GF-D8 (cell line): ENCODE results near the gene MRPS24.
"Not testable (repeated sequence)": the region's sequence is repeated elsewhere in the genome, so short reads cannot be mapped to it uniquely, and the experiment has no call there.

ENCODE experiments used
- DNase-seq: peaks from one replicate; lab custom pipeline; 2025; lab: John Stamatoyannopoulos, UW

Gene MRPS24

DNA sequence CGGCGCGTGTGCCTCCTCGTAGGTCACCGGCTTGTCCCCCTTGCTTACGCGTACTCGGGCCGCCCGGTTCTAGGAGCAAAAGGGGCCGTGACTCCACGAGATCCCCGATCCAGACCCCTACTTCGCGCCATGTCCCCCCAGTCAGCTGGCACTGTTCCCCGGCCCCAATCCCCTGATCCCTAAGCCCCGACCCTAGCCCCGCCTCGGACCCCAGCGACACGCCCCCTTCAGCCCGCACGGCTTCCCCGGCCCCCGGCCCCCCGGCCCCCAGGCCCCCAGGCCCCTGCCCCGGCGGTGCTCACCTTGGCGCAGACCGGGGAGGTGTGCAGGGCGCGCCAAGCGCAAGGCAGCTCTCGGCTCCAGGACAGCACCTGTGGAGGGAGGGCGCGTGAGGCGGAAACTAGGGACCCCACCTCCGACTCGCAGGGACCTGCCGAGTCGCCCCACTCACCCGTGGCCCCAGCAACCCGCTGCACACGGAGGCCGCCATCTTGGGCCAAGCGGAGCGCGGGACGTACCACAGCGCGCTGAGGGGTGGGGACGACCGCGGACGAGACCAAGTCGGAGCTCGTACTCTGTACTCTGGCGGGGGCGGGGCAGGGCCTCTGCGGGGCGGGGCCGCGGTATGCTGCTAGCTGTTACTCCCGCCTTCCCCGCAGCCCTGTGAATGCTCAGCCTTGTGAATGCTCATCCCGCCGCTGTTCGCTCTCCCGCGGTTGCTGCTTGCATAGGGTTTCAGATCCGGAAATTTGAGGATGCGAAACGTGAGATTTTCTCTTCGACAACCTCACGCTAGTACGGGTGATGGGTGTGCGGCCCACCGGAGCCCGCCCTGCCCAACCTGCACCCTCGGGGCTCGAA is at the start of gene MRPS24:
MRPS24 (minus strand) TSS at position 512 of the 861 bp plus-strand sequence; CDS start at position 490, 22 bp downstream.
- peak; percentile 91 for DNase-seq

DNA sequence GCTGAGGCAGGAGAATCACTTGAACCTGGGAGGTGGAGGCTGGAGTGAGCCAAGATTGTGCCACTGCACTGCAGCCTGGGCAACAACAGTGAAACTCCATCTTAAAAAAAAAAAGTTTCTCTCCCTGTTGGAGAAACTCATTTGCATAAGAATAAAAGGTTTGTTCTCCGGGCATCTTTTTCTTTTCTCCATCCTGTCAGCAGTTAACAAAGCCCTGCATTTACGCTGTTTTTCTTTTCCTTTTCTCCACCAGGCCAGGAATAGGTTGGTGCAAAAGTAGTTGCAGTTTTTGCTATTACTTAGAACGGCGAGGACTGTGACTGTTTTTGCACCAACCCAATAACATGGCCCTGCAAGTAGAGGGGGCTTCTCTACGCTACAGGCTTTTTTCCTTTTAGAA is 46.6 kb upstream of the MRPS24 start:
- no peak for DNase-seq

DNA sequence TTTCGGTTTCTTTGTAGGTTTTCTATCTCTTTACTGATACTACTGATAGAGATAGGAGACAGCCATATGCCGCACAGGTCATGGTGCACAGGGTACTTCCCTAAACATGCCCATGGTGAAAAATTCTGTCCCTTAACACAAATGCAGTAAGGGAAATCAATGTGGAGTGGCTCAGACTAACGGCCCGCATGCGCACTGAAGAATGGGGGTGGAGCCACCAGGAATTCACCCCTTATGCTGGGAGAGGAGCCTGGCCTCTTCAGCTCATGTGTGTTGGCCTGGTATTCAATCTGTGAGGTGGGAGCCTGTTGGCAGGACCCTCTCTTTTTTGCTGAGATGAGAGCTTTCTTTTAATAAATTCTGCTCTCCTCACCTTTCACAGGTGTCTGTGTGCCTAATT is 45.5 kb upstream of the MRPS24 start:
- no peak for DNase-seq

DNA sequence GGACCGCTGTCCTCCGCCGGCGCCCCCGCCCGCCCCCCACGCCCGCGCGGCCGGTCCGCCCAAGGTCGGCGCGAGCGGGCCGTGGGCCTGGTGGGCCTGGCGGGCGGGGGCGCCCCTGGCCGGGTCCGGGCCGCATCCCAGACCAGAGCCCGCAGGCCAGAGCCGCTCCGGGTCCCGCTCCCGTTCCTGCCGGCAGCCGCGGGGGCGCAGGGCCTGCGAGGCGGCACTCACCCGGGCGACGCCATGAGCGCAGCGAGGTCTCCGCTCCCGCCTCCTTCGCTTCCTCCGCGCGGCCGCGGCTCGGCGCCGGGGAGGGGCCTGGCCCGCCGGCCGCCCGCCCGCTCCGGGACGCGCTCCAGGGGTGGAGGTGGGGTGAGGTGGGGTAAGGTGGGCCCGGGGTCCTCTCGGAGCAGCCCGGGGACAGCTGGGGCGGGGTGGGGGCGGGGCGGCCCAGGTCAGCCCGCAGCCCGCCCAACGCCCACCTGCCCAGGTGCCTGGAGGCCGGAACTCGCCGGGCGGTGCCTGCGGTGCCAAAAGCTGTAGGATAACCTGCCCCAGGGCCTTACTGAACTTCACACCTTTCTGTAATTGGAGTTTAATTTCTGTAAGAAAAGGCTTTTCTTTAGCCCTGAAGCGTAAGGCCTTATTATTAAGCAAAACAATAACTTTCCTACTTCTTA is 37.2 kb upstream of the MRPS24 start, which contains the start of gene URGCP:
URGCP (minus strand) TSS at position 266 of the 680 bp plus-strand sequence; CDS start at position 245, 21 bp downstream.
- DNase-seq, result no peak

DNA sequence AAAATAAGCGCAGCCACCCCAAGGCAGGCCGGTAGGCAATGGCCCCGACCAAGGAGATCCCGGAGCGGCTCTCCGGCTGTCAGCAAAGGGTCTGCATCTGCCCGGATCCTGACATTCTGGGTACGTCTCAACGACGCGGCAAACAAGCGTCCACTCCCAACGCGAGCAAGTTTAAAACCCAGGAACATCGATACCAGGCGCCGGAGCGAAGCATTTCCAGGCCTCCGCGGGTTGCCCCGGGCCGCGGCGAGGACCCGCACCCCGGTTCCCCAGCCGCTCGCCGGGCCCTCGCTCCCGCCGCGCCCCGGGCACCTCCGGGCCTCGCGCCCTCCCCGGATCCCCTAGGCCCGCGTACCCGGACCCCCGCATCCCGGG is 36.6 kb upstream of the MRPS24 start:
- DNase-seq, result no peak

DNA sequence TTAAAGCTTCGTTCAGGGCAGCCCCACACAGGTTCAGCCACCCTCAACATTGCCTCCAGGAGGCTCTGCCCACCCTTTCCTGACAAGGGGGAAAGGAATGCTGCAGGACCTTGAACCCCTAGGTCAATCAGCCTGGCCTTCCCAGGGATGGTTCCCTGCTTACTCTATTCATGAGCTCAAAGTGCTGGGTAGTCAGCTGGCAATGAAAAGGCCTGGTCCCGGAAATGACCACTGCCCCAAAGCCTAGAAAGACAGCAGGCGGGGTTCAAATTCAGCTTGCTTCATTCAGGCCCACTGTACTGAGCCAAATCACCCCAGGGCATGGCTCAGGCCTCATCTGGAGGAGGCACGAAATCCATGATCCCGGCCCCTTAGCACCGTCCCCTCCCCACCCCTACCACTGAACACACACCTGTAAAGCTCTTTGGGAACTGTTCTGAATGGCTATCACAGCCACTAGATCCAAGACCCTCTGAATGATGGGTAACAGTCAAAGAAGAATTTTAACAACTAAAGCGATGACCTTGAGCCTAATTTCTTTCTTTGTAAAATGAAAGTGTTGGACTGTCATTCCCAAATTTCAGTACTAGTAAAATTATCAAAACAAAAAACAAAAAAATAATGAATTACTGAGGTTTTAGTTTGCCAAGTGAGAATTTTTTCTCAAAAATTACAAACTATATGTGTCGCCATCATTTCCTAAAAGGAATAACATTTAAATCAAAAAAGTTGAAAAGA is 36.1 kb upstream of the MRPS24 start:
- DNase-seq, result no peak

DNA sequence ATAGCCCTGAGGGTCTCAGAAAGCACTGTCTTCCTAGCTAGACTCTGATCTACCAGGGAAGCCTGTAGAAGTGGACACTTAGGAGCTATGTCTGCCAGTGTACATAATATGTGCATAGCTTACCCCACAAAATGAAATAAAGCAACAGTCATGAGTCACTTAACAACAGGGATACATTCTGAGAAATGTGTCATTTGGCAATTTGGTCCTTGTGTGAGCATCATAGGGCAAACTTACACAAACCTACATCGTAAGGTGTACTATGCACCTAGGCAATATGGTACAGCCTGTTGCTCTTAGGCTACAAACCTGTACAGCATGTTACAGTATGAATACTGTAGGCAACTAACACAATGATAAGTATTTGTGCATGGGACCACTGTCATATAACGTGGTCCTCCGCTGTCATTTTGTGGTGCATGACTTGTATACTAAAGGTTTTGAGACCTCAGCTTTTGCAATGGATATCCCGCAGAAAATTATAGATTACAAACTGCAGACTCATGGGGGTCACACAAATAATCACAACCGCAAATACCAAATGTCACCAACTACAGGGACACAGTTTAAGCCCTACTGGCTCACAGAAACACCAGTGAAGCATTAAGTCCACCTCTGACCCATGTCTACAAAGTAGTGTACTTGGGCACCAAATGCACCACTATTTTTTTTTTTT is 35.4 kb upstream of the MRPS24 start:
- no peak for DNase-seq

DNA sequence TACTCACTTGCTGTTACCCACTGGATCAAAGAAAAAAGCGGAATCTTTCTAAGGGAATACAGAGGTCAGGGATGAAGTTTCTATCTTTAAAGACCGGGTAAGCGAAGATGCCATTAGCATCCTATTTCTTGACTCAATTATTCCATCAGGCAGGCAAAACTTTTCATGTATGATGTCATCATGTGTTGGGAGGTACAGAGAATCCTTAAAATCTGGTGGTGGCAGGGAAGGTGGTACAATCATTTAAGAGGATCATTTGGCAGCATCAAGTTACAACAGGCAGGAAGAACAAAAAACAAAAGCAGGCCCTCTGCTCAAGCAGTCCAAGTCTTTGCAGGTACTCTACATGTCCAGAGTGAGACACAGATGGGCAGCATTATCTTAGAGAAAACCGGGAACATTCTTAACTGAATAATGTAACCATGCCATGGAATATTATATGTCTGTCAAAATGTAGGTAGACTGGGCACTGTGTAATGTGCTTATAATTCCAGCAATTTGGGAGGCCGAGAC is 33.3 kb upstream of the MRPS24 start:
- DNase-seq, result no peak

DNA sequence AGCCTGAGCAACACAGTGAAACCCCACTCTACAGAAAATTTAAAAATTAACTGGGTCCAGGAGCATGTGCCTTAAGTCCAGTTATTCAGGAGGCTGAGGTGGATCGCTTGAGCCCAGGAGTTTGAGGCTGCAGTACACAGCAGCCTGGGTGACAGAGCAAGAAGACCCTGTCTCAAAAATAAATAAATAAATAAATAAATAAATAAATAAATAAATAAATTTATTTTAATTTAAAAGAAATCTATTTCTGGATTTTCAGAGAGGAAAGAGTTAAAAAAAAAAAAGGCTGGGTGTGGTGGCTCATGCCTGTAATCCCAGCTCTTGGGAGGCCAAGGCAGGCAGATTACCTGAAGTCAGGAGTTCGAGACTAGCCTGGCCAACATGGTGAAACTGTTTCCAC is 29.3 kb upstream of the MRPS24 start:
- not testable (repeated sequence) for DNase-seq

DNA sequence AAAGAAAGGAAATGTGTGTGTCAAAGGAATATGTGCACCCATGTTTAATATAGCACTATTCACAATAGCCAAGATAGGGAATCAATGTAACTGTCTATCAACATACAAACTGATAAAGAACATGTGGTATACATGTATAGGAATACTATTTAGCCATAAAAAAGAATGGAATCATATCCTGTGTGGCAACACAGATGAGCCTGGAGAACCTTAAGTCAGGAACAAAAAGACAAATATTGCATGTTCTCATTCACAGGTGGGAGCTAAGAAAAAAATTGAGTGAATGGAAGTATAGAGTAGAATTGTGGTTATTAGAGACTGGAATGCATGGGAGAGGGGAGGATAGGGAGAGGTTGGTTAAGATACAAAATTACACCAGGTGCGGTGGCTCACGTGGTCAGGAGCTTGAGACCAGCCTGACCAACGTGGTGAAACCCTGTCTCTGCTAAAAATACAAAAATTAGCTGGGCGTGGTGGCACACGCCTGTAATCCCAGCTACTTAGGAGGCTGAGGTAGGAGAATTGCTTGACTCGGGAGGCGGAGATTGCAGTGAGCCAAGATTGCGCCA is 26.6 kb upstream of the MRPS24 start:
- no peak for DNase-seq

DNA sequence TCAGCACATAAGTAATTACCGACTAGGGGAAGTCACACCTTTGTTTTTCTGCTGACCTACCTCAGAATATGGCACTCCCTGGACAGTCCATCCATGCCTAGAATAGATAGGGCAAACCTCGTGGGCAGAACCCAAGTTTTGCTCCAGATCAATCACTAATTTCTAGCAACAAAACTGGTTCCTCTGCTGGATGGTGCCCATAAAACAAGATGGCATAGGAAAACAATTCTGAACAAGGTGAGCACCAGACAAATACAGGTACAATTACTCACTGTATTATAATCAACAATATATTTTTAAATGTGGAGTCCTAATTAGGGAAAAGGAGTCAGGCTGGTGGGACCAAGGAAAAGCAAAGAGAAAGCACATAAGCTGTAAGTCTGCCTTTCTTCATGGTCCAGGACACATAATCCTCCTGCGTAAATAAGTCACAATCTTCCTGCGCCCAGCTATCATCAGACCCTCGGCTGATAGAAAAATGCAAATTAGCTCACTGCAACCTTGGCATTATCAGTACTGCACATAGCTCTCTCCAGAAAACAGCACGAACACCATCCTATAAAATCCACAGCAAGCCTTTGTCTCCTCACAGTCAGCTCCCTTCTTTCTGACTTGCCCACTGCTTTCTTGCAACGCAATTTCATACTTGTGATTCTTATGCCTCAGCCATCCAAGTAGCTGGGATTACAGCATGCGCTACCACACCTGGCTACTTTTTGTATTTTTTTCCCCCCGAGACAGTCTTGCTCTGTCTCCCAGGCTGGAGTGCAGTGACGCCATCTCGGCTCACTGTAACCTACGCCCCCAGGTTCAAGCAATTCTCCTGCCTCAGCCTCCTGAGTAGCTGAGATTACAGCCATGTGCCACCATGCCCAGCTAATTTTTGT is 22.0 kb upstream of the MRPS24 start:
- no peak for DNase-seq

DNA sequence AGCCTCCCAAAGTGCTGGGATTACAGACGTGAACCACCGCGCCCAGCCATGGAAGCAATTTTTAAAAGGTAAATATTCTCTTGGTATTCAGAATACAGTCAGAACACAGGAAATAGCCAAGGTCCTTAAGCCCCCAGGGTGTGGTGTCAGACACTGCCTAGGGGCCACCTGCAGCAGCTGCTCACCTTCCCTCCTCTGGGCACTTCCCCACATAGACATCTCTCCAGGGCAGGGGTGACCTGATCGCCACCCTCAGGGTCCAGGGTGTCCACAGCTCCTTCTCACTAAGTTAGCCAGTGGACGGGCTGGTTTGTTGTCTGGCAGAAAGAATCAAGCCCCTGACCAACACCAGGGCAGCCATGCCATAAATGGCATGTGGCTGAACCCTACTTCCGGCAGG is 21.2 kb upstream of the MRPS24 start:
- DNase-seq, result no peak

DNA sequence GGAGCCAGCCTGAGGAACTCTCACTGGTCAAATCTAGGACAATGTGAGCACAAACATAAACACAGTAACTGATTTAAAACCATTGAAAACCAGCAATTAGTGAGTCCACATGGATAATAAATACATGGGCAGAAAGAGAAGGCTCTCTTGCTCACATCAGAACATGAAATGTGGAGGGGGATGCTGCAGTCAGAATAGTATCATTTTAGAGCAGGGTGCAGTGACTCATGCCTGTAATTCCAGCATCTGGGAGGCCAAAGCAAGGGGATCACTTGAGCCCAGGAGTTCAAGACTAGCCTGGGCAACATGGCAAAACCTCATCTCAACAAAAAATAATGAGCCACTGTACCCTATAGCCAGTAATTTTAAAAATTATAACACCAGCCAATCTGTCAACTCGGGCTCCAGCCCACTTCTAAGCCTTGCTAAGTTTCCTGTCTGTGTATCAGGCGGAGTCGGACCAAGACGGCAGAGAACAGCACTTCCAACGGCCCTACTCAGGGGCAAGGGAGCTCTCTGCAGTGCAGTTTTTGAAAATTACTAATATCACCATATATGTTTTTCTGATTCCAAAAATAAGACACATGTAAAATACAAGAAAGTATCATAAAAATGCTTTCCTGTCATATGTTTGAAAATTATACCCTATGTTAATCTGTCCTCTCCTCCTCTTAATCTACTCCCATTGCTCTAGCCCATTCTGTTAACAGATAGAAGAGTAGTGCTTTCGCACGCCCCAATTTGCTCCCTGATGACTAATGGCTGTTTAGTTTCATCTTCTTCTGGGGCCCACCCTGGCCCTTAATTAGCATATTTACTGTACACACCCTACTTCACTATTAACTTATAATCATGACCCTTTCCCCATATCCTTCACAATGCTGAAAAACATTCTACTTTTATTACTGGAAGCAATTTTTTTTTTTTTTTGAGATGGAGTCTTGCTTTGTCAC is 20.0 kb upstream of the MRPS24 start:
- no peak for DNase-seq

DNA sequence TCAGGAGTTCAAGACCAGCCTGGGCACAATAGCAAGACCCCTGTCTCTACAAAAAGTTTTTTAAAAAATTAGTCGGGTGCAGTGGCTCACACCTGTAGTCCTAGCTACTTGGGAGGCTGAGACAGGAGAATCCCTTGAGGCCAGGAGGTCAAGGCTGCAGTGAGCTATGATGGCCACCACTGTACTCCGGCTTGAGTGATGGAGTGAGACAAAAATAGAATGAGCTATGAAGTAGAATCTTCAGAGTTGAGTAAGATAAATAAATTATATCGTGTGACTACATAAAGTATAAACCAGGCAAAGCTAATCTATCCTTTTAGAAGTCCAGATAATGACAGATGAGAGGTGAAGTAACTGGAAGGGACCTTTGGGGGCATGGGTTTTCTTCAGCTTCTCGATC is 15.3 kb upstream of the MRPS24 start:
- DNase-seq, result no peak

DNA sequence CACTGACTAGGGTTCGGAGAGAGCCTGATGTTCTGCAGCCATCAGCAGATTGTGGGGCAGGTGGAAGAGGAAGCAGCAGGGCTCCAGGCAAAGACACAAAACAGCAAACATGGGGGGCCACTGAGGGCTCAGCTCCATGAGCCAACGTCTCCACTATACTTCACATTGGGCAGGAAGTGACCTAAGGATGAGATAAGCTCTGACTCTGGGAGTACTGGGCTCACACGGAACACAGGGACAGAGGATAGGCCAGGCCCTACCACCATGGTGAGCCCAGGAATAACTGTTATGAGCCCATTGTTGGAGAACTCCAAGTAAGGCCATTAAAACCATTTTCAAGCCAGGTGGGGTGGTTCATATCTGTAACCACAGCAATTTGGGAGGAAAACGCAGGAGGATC is 14.9 kb upstream of the MRPS24 start:
- DNase-seq, result no peak

DNA sequence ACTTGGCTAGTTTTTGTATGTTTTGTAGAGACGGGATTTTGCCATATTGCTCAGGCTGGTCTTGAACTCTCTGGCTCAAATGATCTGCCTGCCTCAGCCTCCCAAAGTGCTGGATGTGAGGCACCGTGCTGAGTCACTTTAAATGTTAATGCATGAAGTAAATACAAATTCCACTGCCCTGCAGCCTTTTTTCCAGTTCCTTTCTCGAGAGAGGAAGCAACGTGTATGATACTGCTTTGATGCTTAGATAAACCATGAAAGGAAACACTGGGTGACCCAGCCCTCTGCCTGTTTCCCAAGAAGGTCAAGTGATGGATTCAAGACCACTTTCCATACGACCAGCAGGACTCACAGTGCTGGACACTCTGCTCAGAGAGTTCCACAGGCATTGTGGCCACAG is 11.3 kb upstream of the MRPS24 start:
- no peak for DNase-seq

DNA sequence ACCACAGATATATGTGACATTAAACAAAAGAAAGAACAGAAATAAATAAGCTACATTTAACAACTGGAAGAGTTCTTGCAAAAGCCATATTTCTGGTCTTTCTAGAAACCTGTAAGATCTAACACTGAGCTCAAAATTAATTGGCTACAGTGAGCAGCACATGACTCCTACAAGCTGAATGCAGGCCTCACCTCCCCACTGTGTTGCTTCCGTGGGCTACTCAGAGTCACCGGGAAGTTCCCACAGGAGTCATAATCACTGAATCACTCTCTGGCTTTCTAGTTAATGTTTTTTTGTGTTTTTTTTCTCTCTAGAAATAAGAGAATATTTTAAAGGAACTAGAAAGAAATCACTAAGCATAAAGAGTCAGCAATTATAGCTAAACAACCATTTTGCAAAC is 10.2 kb upstream of the MRPS24 start:
- no peak for DNase-seq

DNA sequence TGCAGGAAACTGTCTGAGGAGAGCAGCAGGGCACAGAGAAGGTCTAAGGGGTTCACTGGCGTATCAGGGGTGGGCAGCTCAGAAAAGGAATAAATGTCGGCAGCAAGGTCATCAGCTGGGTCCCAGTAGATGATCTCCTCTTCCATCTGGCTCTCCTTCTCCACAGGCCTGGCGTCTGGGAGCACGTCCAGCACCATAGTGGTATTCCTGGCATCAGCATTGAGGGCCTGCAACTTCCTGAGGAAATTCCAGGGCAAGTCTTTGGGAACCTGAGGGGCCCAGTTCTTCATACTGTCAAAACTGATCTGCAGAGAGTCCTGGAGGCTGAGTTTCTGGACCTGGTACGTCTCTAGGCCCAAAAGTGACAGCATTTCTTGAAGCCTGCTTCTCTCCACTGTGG is 9.6 kb upstream of the MRPS24 start:
- DNase-seq, result no peak
